ENCODE measurements around the gene RHOT1. TPM values are rescaled to one million over a fixed set of nuclear protein-coding genes. Genes with fewer than 3 reads are reported as not detected.
A peak's percentile ranks its signal among the peaks of the same experiment; 100 is the strongest.

The RHOT1 gene
- total RNA-seq, 2 donors from 2014 or later, result 18.9 to 19.5 TPM

DNA sequence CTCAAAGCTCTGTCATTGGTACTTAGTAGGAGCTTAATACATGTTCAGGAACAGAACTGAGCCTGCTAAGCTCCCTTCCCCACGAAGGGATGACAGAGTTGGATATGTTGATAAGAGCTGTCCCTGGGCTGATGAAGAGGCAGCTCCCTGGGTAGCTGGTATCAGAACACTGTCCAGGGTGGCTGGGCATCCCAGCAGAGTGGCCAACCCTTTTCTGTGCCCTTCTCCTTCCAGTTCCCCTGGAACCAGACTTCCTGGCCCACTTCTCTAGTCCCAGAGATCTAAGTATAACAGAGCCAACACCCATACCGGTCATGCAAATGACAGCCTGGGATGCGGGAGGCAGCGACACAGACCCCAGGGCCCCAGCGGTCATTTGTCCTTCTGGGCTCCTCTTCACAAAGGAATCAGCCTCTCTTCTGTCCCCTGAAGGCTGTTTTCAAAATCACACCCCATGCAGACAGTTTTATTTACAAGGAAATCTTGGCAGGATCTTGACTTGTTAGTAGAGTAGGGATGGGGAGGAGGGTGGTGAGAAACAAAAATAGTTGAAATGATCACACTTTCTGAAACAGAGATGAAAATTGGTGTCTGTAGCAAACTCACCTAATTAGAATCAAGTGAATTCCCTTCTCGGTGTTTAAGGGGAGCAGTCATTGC lies 122.0 kb downstream of the RHOT1 start:
- ATAC-seq (no peak), DNase-seq (no peak)
- H3K27me3 Mint-ChIP-seq, result peaks cover 61% of the 10 kb centered on the region
- peaks cover 4% of the 10 kb centered on the region for H3K36me3 Mint-ChIP-seq (ENCODE audit: low read depth)
- peaks cover 28% of the 10 kb centered on the region for H3K4me1 Mint-ChIP-seq
- H3K9me3 ChIP-seq (ENCODE audit: control insufficient read depth, low read length, poor library complexity, severe bottlenecking), result no peaks in the 10 kb centered on the region
- H3K4me3 Mint-ChIP-seq, result peak overlapping the region; percentile 92
- no peak overlapping the region for H3K27ac Mint-ChIP-seq

GRCh38 chr17:32264823-32265191 lies 122.5 kb downstream of the RHOT1 start:
- Mint-ChIP-seq H3K4me1 (peaks cover 30% of the 10 kb centered on the region), H3K36me3 (ENCODE audit: low read depth) (peaks cover 4% of the 10 kb centered on the region), H3K27ac (no peak overlapping the region), H3K27me3 (peaks cover 62% of the 10 kb centered on the region), H3K4me3 (peak overlapping the region; percentile 92)
- H3K9me3 ChIP-seq (ENCODE audit: control insufficient read depth, low read length, poor library complexity, severe bottlenecking), result no peaks in the 10 kb centered on the region
- no peak for DNase-seq
- no peak for ATAC-seq

DNA sequence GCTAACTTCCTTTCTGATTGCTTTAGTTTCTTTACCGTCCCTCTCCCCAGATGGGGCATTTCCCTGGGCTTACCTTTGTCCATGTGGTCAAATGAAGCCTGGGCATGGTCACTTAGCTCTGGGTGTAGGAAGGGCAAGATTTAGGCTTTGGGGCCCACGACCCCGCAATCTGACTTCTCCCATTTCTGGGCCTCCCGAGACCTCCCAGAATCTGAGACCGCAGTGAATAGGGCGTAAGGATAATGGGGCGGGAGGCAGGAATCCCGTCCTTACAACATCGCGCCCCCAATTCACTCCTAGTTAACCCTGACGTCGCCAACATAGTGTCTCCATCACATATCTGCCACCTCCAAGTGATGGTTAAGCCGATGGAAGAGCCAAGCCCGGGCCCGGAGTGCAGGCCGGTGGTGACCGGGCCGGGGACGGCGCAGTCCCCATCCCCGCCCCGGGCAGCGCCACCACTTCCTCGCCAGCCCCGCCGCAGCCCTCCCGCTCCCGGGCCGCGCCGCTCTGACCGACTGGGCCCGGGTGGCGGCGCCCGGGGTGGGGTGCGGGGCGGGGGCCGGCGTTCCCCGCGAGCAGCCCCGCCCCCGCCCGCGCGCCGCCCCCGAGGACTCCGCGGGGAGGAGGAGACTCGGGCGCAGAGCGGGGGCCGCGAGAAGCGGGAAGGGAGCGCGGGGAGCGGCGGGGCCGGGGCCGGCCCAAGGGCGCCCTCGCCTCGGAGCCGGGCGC lies 123.1 kb downstream of the RHOT1 start, which contains the start of gene RHBDL3:
Gene RHBDL3, plus strand, starts transcription at position 641 of the 732 bp plus-strand sequence. CDS start 358 bp downstream, outside the sequence.
- H3K4me3 Mint-ChIP-seq, result peak within 1 kb of the TSS; percentile 92
- ATAC-seq (peak; percentile 70), DNase-seq (peak in 2 of 3 donors; percentile 22 to 31)
- H3K36me3 Mint-ChIP-seq (ENCODE audit: low read depth), result peaks cover 4% of the 10 kb centered on the region
- no peaks in the 10 kb centered on the region for H3K9me3 ChIP-seq (ENCODE audit: control insufficient read depth, low read length, poor library complexity, severe bottlenecking)
- H3K4me1 Mint-ChIP-seq, result peaks cover 30% of the 10 kb centered on the region
- H3K27ac Mint-ChIP-seq, result no peak within 1 kb of the TSS
- H3K27me3 Mint-ChIP-seq, result peaks cover 60% of the 10 kb centered on the region

- no peak for DNase-seq
- peaks cover 30% of the 10 kb centered on the region for H3K4me1 Mint-ChIP-seq
These were observed 123.7 kb downstream of the RHOT1 start for GRCh38 chr17:32266051-32266388.

DNA sequence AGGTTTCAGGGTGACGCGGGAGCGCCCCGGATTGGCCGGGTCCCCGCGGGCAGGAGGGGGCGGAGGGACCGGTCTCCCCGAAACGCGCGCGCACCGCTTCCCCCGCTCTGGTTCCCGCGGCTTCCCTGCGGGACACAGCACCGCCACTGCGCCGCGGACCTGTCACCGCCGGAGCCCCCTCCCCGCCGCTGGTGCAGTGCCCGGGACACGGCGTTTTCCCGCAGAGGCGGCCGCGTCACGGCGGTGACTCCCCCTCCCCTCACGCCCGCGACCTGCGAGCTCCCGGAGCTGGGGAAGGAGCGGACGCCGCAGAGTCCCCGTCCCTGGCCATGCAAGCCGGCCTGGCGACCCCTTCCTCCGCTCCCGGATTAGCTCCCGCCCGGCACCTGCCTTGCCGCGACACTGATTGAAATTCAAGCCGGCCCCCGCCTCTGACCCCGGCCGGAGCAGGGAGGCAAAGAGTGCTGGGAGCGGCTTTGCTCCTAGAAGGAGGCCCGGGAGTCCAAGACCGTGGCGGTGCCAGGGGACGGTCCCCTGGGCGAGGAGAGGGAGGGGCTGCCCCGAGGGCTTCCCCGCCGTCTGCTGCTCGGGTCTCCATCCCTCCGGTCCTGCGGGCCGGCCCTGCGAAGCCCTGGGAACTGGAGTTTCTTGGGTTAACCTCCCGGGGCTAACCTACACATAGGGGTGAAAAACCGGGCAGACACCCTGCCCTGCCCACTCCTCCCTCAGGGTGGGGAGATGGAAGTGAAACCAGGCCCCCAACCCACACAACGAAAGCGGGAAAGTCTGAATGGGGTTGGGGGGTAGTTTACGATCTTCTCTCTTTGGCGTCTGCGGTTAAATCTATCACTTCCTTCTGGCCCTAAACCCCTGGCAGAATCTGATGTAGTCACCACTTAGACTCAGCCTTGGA lies 124.3 kb downstream of the RHOT1 start:
- H3K27ac Mint-ChIP-seq, result no peak overlapping the region
- H3K36me3 Mint-ChIP-seq (ENCODE audit: low read depth), result peaks cover 4% of the 10 kb centered on the region
- H3K4me3 Mint-ChIP-seq, result peak overlapping the region; percentile 89
- H3K9me3 ChIP-seq (ENCODE audit: control insufficient read depth, low read length, poor library complexity, severe bottlenecking), result no peaks in the 10 kb centered on the region
- peak; percentile 45 for ATAC-seq
- H3K4me1 Mint-ChIP-seq, result peaks cover 30% of the 10 kb centered on the region
- DNase-seq, result no peak
- H3K27me3 Mint-ChIP-seq, result peaks cover 61% of the 10 kb centered on the region

More at GRCh38 chr17:32266051-32266388, 123.7 kb downstream of the RHOT1 start:
- Mint-ChIP-seq H3K36me3 (ENCODE audit: low read depth) (peaks cover 4% of the 10 kb centered on the region), H3K27me3 (peaks cover 58% of the 10 kb centered on the region), H3K4me3 (peak overlapping the region; percentile 89), H3K27ac (no peak overlapping the region)
- ATAC-seq, result no peak
- no peaks in the 10 kb centered on the region for H3K9me3 ChIP-seq (ENCODE audit: control insufficient read depth, low read length, poor library complexity, severe bottlenecking)

DNA sequence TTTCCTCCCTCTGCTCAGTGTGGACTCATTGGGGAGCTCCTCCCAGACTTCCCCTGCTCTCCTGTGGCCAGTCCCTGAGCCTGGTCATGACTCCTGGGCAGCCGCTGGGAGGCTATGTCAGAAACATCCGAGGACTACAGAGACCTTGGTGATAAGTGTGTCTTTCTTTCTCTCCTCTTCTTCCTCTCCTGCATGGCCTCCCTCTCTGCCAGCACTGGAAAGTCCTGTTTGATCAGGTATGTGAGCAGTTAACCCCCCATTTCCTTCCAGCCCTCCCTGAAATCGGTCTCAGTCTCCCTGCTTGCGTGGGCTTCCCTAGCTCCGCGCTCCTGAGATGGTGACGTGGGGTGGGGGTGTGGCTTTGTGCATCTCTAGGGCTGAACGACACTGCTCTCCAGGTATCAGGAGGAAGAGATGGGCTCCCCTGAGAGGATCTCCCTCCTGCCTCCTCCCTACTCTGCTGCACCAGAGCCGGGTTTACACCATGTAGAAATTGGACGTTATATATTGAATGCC lies 125.4 kb downstream of the RHOT1 start:
- peak overlapping the region; percentile 89 for H3K4me3 Mint-ChIP-seq
- peaks cover 62% of the 10 kb centered on the region for H3K27me3 Mint-ChIP-seq
- H3K27ac Mint-ChIP-seq, result no peak overlapping the region
- H3K9me3 ChIP-seq (ENCODE audit: control insufficient read depth, low read length, poor library complexity, severe bottlenecking), result no peaks in the 10 kb centered on the region
- H3K36me3 Mint-ChIP-seq (ENCODE audit: low read depth), result peaks cover 4% of the 10 kb centered on the region
- ATAC-seq (no peak), DNase-seq (no peak)
- peaks cover 28% of the 10 kb centered on the region for H3K4me1 Mint-ChIP-seq

GRCh38 chr17:32268734-32269288 lies 126.5 kb downstream of the RHOT1 start:
- no peak overlapping the region for H3K4me3 Mint-ChIP-seq
- DNase-seq (no peak), ATAC-seq (no peak)
- no peak overlapping the region for H3K27ac Mint-ChIP-seq
- H3K36me3 Mint-ChIP-seq (ENCODE audit: low read depth), result peaks cover 4% of the 10 kb centered on the region
- peaks cover 60% of the 10 kb centered on the region for H3K27me3 Mint-ChIP-seq
- H3K9me3 ChIP-seq (ENCODE audit: control insufficient read depth, low read length, poor library complexity, severe bottlenecking), result no peaks in the 10 kb centered on the region
- H3K4me1 Mint-ChIP-seq, result peaks cover 28% of the 10 kb centered on the region

- ATAC-seq (no peak), DNase-seq (no peak)
- peaks cover 4% of the 10 kb centered on the region for H3K36me3 Mint-ChIP-seq (ENCODE audit: low read depth)
- peaks cover 60% of the 10 kb centered on the region for H3K27me3 Mint-ChIP-seq
- H3K4me1 Mint-ChIP-seq, result peaks cover 26% of the 10 kb centered on the region
- H3K9me3 ChIP-seq (ENCODE audit: control insufficient read depth, low read length, poor library complexity, severe bottlenecking), result no peaks in the 10 kb centered on the region
- no peak overlapping the region for H3K27ac Mint-ChIP-seq
- no peak overlapping the region for H3K4me3 Mint-ChIP-seq
These were observed 127.1 kb downstream of the RHOT1 start for GRCh38 chr17:32269377-32269776.

- ATAC-seq (no peak), DNase-seq (no peak)
- H3K27me3 Mint-ChIP-seq, result peaks cover 60% of the 10 kb centered on the region
- no peak overlapping the region for H3K27ac Mint-ChIP-seq
- H3K4me1 Mint-ChIP-seq, result peaks cover 19% of the 10 kb centered on the region
- peaks cover 4% of the 10 kb centered on the region for H3K36me3 Mint-ChIP-seq (ENCODE audit: low read depth)
- H3K4me3 Mint-ChIP-seq, result no peak overlapping the region
- no peaks in the 10 kb centered on the region for H3K9me3 ChIP-seq (ENCODE audit: control insufficient read depth, low read length, poor library complexity, severe bottlenecking)
These were observed 129.5 kb downstream of the RHOT1 start for GRCh38 chr17:32271844-32272243.

DNA sequence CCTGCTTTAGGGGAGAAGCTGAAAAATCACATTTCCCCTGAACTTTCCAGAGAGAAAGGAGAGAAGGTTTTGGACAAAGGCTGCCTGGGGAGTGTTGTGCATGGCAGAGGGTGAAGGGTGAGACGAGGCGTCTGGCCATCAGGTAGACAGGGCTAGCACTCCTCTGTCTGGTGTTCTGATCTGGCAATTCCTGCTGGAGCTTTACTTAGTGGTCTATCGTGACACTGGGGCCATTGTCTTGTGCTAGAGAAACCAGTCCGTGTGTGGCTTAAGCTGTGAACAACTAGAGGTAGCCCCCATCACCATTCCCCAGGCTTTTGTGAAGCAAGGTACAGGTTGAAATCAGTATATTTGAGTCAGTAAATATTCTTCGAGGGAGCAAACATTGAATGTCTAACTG lies 131.8 kb downstream of the RHOT1 start:
- no peak for DNase-seq
- Mint-ChIP-seq H3K4me3 (no peak overlapping the region), H3K27ac (no peak overlapping the region), H3K4me1 (peaks cover 5% of the 10 kb centered on the region), H3K36me3 (ENCODE audit: low read depth) (no peaks in the 10 kb centered on the region), H3K27me3 (peaks cover 47% of the 10 kb centered on the region)
- H3K9me3 ChIP-seq (ENCODE audit: control insufficient read depth, low read length, poor library complexity, severe bottlenecking), result no peaks in the 10 kb centered on the region
- no peak for ATAC-seq

GRCh38 chr17:32274643-32275042 lies 132.3 kb downstream of the RHOT1 start:
- Mint-ChIP-seq H3K27ac (no peak overlapping the region), H3K4me3 (no peak overlapping the region), H3K27me3 (peaks cover 44% of the 10 kb centered on the region), H3K36me3 (ENCODE audit: low read depth) (no peaks in the 10 kb centered on the region), H3K4me1 (peaks cover 3% of the 10 kb centered on the region)
- DNase-seq (no peak), ATAC-seq (no peak)
- H3K9me3 ChIP-seq (ENCODE audit: control insufficient read depth, low read length, poor library complexity, severe bottlenecking), result no peaks in the 10 kb centered on the region
